Neural crest cell (in vitro differentiated cells): Measurements from ENCODE around the gene ZNF718. TPM values are rescaled to one million over a fixed set of nuclear protein-coding genes. Genes with fewer than 3 reads are reported as not detected.

ENCODE experiments used
- DNase-seq: peaks from one replicate; pipeline ENCODE4 v3.0.0; 2021; ENCODE audit warnings: low read depth, mixed read lengths, low spot score
- H3K27ac Mint-ChIP-seq: one replicate; pipeline ENCODE4 v1.8.0; 2021; ENCODE audit warnings: mild to moderate bottlenecking, mixed read lengths; ENCODE audit not compliant: unreplicated experiment
- H3K27me3 Mint-ChIP-seq: 2 replicates; pipeline ENCODE4 v1.8.0; 2021; ENCODE audit warnings: low read depth, mild to moderate bottlenecking, mixed read lengths
- H3K36me3 Mint-ChIP-seq: 2 replicates; pipeline ENCODE4 v1.8.0; 2021; ENCODE audit warnings: low read depth, mild to moderate bottlenecking, mixed read lengths
- H3K4me1 Mint-ChIP-seq: 2 replicates; pipeline ENCODE4 v1.8.0; 2021; ENCODE audit warnings: mixed read lengths
- H3K4me3 Mint-ChIP-seq: one replicate; pipeline ENCODE4 v1.8.0; 2021; ENCODE audit warnings: mild to moderate bottlenecking, mixed read lengths
- H3K9me3 Mint-ChIP-seq: 2 replicates; pipeline ENCODE4 v1.8.0; 2021; ENCODE audit warnings: mixed read lengths
- CTCF ChIP-seq: fragments of 200-600 bp; sonication (generic); conservative IDR thresholded peaks from 2 replicates; pipeline ENCODE4 v1.5.0; 2021; ENCODE audit warnings: antibody characterized with exemption, mild to moderate bottlenecking
- total RNA-seq: library from RNA; stranded (reverse); gene quantifications from 2 replicates; pipeline ENCODE4 v1.2.1, GENCODE V29; 2021

The ZNF718 gene
- total RNA-seq, 1 donor from 2014 or later = 14.4 TPM

GRCh38 chr4:107444-108429 lies 16.6 kb upstream of the ZNF718 start:
- no peak for TF ChIP-seq CTCF
- Mint-ChIP-seq H3K9me3 (peaks cover 29% of the 10 kb centered on the region), H3K4me3 (no peak overlapping the region), H3K27ac (no peak overlapping the region), H3K4me1 (no peaks in the 10 kb centered on the region), H3K27me3 (peaks cover 6% of the 10 kb centered on the region), H3K36me3 (peaks cover 13% of the 10 kb centered on the region)
- no peak for DNase-seq

- peaks cover 12% of the 10 kb centered on the region for H3K36me3 Mint-ChIP-seq
- H3K4me1 Mint-ChIP-seq = no peaks in the 10 kb centered on the region
- H3K4me3 Mint-ChIP-seq = no peak overlapping the region
- no peak for DNase-seq
- H3K27me3 Mint-ChIP-seq = peaks cover 12% of the 10 kb centered on the region
- no peak for TF ChIP-seq CTCF
- H3K9me3 Mint-ChIP-seq = peaks cover 21% of the 10 kb centered on the region
- no peak overlapping the region for H3K27ac Mint-ChIP-seq
Observed at GRCh38 chr4:112771-113170, 11.5 kb upstream of the ZNF718 start.

- peaks cover 21% of the 10 kb centered on the region for H3K9me3 Mint-ChIP-seq
- no peak overlapping the region for H3K27ac Mint-ChIP-seq
- no peak for TF ChIP-seq CTCF
Observed at GRCh38 chr4:113732-114131, 10.6 kb upstream of the ZNF718 start.

GRCh38 chr4:114149-114548 lies 10.2 kb upstream of the ZNF718 start:
- no peak for TF ChIP-seq CTCF
- DNase-seq = no peak
- Mint-ChIP-seq H3K27ac (no peak overlapping the region), H3K4me3 (no peak overlapping the region), H3K27me3 (peaks cover 13% of the 10 kb centered on the region), H3K9me3 (peaks cover 20% of the 10 kb centered on the region), H3K4me1 (no peaks in the 10 kb centered on the region), H3K36me3 (peaks cover 10% of the 10 kb centered on the region)

More at GRCh38 chr4:113732-114131, 10.6 kb upstream of the ZNF718 start:
- peaks cover 12% of the 10 kb centered on the region for H3K36me3 Mint-ChIP-seq
- H3K4me3 Mint-ChIP-seq = no peak overlapping the region
- H3K27me3 Mint-ChIP-seq = peaks cover 12% of the 10 kb centered on the region
- DNase-seq = no peak
- no peaks in the 10 kb centered on the region for H3K4me1 Mint-ChIP-seq

GRCh38 chr4:116499-116898 lies 7.8 kb upstream of the ZNF718 start:
- Mint-ChIP-seq H3K9me3 (peaks cover 7% of the 10 kb centered on the region), H3K27ac (no peak overlapping the region), H3K4me1 (no peaks in the 10 kb centered on the region), H3K4me3 (no peak overlapping the region), H3K36me3 (peaks cover 7% of the 10 kb centered on the region), H3K27me3 (peaks cover 13% of the 10 kb centered on the region)
- no peak for TF ChIP-seq CTCF
- no peak for DNase-seq
